GM23338 (cell line): ENCODE measurements around the gene ZFR. TPM values are rescaled to one million over a fixed set of nuclear protein-coding genes. Genes with fewer than 3 reads are reported as not detected.
"Not testable (repeated sequence)": the region's sequence is repeated elsewhere in the genome, so short reads cannot be mapped to it uniquely, and the experiment has no call there.

Experiments
- ATAC-seq: fragments of 200-7000 bp; cut with Tn5 transposase; 3 replicates; pipeline ENCODE4 v1.9.1; 2020
- DNase-seq: peaks from one replicate; pipeline ENCODE4 v3.0.0-alpha.2; 2015; ENCODE audit warnings: low spot score
- H2AFZ ChIP-seq: fragments of 200-600 bp; sonication (generic); 2 replicates; pipeline ENCODE4 v1.8.0; 2016; ENCODE audit warnings: antibody characterized with exemption, mild to moderate bottlenecking, moderate library complexity
- H3F3A ChIP-seq: fragments of 200-600 bp; sonication (generic); replicated peaks from 2 replicates; pipeline ENCODE4 v1.8.0; 2017; ENCODE audit warnings: antibody characterized with exemption, mixed run types, low read depth
- H3K27ac ChIP-seq: fragments of 200-600 bp; sonication (generic); 2 replicates; pipeline ENCODE4 v1.6.1; 2016; ENCODE audit warnings: low read depth
- H3K27me3 ChIP-seq: fragments of 200-600 bp; sonication (generic); 2 replicates; pipeline ENCODE4 v1.8.0; 2016; ENCODE audit warnings: mild to moderate bottlenecking, mixed run types, moderate library complexity; ENCODE audit not compliant: insufficient read depth
- H3K36me3 ChIP-seq: fragments of 200-600 bp; sonication (generic); 2 replicates; pipeline ENCODE4 v1.8.0; 2016; ENCODE audit warnings: mild to moderate bottlenecking; ENCODE audit not compliant: insufficient read depth
- H3K4me1 ChIP-seq: fragments of 200-600 bp; sonication (generic); 2 replicates; pipeline ENCODE4 v1.8.0; 2016; ENCODE audit warnings: mild to moderate bottlenecking, moderate library complexity; ENCODE audit not compliant: insufficient read depth
- H3K4me2 ChIP-seq: fragments of 200-600 bp; sonication (generic); 2 replicates; pipeline ENCODE4 v1.7.1; 2017; ENCODE audit warnings: mixed run types
- H3K4me3 ChIP-seq: fragments of 200-600 bp; sonication (generic); 2 replicates; pipeline ENCODE4 v1.6.1; 2016; ENCODE audit warnings: mixed run types
- H3K79me2 ChIP-seq: fragments of 200-600 bp; sonication (generic); replicated peaks from 2 replicates; pipeline ENCODE4 v1.8.0; 2017; ENCODE audit warnings: mild to moderate bottlenecking; ENCODE audit not compliant: insufficient read depth
- H3K9me2 ChIP-seq: fragments of 200-600 bp; sonication (generic); 2 replicates; pipeline ENCODE4 v1.8.0; 2017; ENCODE audit not compliant: insufficient read depth
- H4K20me1 ChIP-seq: fragments of 200-600 bp; sonication (generic); replicated peaks from 2 replicates; pipeline ENCODE4 v1.8.0; 2017; ENCODE audit warnings: mild to moderate bottlenecking; ENCODE audit not compliant: insufficient read depth
- H3K27ac Mint-ChIP-seq: 2 replicates; pipeline ENCODE4 v1.8.0; 2020; ENCODE audit warnings: inconsistent platforms, mild to moderate bottlenecking, moderate library complexity, mixed read lengths
- H3K27me3 Mint-ChIP-seq: 3 replicates; pipeline ENCODE4 v1.8.0; 2022; ENCODE audit warnings: low read depth, mild to moderate bottlenecking, moderate library complexity, mixed read lengths, inconsistent platforms; ENCODE audit not compliant: insufficient read depth, poor library complexity
- H3K36me3 Mint-ChIP-seq: 3 replicates; pipeline ENCODE4 v1.8.0; 2021; ENCODE audit warnings: low read depth, mild to moderate bottlenecking, inconsistent platforms, moderate library complexity, mixed read lengths
- H3K4me1 Mint-ChIP-seq: 3 replicates; pipeline ENCODE4 v1.8.0; 2020; ENCODE audit warnings: mild to moderate bottlenecking, inconsistent platforms, mixed read lengths
- H3K4me3 Mint-ChIP-seq: 3 replicates; pipeline ENCODE4 v1.8.0; 2021; ENCODE audit warnings: moderate library complexity, mild to moderate bottlenecking, inconsistent platforms, mixed read lengths
- H3K9me3 Mint-ChIP-seq: 3 replicates; pipeline ENCODE4 v1.8.0; 2020; ENCODE audit warnings: moderate library complexity, mild to moderate bottlenecking, inconsistent platforms, mixed read lengths
- CREB1 ChIP-seq: fragments of 250-450 bp; sonication (Bioruptor Pico); IDR thresholded peaks from 2 replicates; pipeline ENCODE4 v1.5.0; 2020; ENCODE audit warnings: low read depth, mild to moderate bottlenecking, moderate library complexity
- CTCF ChIP-seq, 2 experiments: fragments of 200-600 bp in 1 of 2; sonication (generic) in 1 of 2; conservative IDR thresholded peaks; 2 replicates each; pipeline versions ENCODE4 v1.5.1 to v1.6.1; 2016 to 2017; ENCODE audit warnings: antibody characterized with exemption in 2 of 2, low read depth in 2 of 2, mild to moderate bottlenecking in 2 of 2, moderate library complexity in 1 of 2
- ETS1 ChIP-seq: IDR thresholded peaks from 2 replicates; pipeline ENCODE4 v1.6.1; 2016; ENCODE audit warnings: antibody characterized with exemption
- EZH2 ChIP-seq: fragments of 200-600 bp; sonication (generic); IDR thresholded peaks from one replicate; pipeline ENCODE4 v1.8.0; 2017; ENCODE audit warnings: antibody characterized with exemption, mild to moderate bottlenecking, low read depth; ENCODE audit not compliant: unreplicated experiment
- JUNB ChIP-seq: IDR thresholded peaks from one replicate; pipeline ENCODE4 v1.6.1; 2016; ENCODE audit warnings: antibody characterized with exemption; ENCODE audit not compliant: unreplicated experiment
- NANOG ChIP-seq: IDR thresholded peaks from 2 replicates; pipeline ENCODE4 v1.6.1; 2016; ENCODE audit warnings: antibody characterized with exemption, borderline replicate concordance
- POLR2AphosphoS5 ChIP-seq: IDR thresholded peaks from 2 replicates; pipeline ENCODE4 v1.6.1; 2016; ENCODE audit warnings: antibody characterized with exemption, low read depth
- REST ChIP-seq: IDR thresholded peaks from one replicate; pipeline ENCODE4 v1.6.1; 2018; ENCODE audit warnings: antibody characterized with exemption; ENCODE audit not compliant: unreplicated experiment
- polyA plus RNA-seq: library from polyadenylated mRNA; unstranded; fragments of >200 nt; fragmentation: Nextera tagmentation; extraction: Ambion mirVana; gene quantifications from 2 replicates; pipeline ENCODE4 v1.2.1, GENCODE V29; 2016
- total RNA-seq: library from RNA; depleted of rRNA; stranded (reverse); fragments of >200 nt; shearing (Covaris generic); gene quantifications from 2 replicates; pipeline ENCODE4 v1.2.3, GENCODE V29; 2014

ZFR gene
- total and polyA plus RNA-seq, 2 experiments from 2014 or later = 92.4 to 103 TPM

- peaks cover 52% of the 10 kb centered on the region for H4K20me1 ChIP-seq
- H3K27me3 ChIP-seq = no peaks in the 10 kb centered on the region
- H2AFZ ChIP-seq = no peak overlapping the region
- peaks cover 100% of the 10 kb centered on the region for H3K79me2 ChIP-seq
- no peak overlapping the region for H3K4me2 ChIP-seq
- H3F3A ChIP-seq = no peaks in the 10 kb centered on the region
- H3K4me3 ChIP-seq = no peak overlapping the region
- peaks cover 6% of the 10 kb centered on the region for H3K36me3 Mint-ChIP-seq
- DNase-seq (no peak), ATAC-seq (no peak)
- H3K27me3 Mint-ChIP-seq = no peaks in the 10 kb centered on the region
- no peak for TF ChIP-seq EZH2
- H3K27ac ChIP-seq = no peak overlapping the region
- H3K4me3 Mint-ChIP-seq = no peak overlapping the region
- H3K9me3 Mint-ChIP-seq = no peaks in the 10 kb centered on the region
- H3K9me2 ChIP-seq = no peaks in the 10 kb centered on the region
- H3K27ac Mint-ChIP-seq = no peak overlapping the region
- H3K4me1 Mint-ChIP-seq = peaks cover 15% of the 10 kb centered on the region; the same call in 2 of the 3 replicates
- no peaks in the 10 kb centered on the region for H3K36me3 ChIP-seq
- peaks cover 15% of the 10 kb centered on the region for H3K4me1 ChIP-seq
Observed at GRCh38 chr5:32434221-32434620, 10.3 kb downstream of the ZFR start.

GRCh38 chr5:32432633-32433032 is 11.9 kb downstream of the ZFR start:
- Histone ChIP-seq H3K9me2 (no peaks in the 10 kb centered on the region), H2AFZ (no peak overlapping the region), H3K4me3 (no peak overlapping the region), H3K79me2 (peaks cover 100% of the 10 kb centered on the region), H3K4me1 (peaks cover 10% of the 10 kb centered on the region; the same call in 1 of the 2 replicates), H3K4me2 (no peak overlapping the region), H4K20me1 (peaks cover 57% of the 10 kb centered on the region), H3K27me3 (no peaks in the 10 kb centered on the region), H3K36me3 (no peaks in the 10 kb centered on the region), H3F3A (no peaks in the 10 kb centered on the region), H3K27ac (no peak overlapping the region)
- Mint-ChIP-seq H3K27ac (no peak overlapping the region), H3K36me3 (peaks cover 20% of the 10 kb centered on the region), H3K9me3 (peaks cover 4% of the 10 kb centered on the region), H3K4me3 (no peak overlapping the region), H3K27me3 (no peaks in the 10 kb centered on the region), H3K4me1 (peaks cover 7% of the 10 kb centered on the region; the same call in 2 of the 3 replicates)
- DNase-seq (no peak), ATAC-seq (no peak)
- TF ChIP-seq CTCF (conservative IDR thresholded peaks at IDR 0.05; ENCODE audit: low read depth in 2 of 2) (no peak), POLR2AphosphoS5 (no peak), ETS1 (no peak), JUNB (no peak), CREB1 (no peak), EZH2 (no peak), NANOG (no peak), REST (no peak)

GRCh38 chr5:32430825-32431224 is 13.7 kb downstream of the ZFR start:
- peaks cover 37% of the 10 kb centered on the region for H3K36me3 Mint-ChIP-seq
- H3K27me3 Mint-ChIP-seq, H3K27ac ChIP-seq, H2AFZ ChIP-seq, H3F3A ChIP-seq, H3K27ac Mint-ChIP-seq, DNase-seq, H3K4me2 ChIP-seq, H3K4me3 ChIP-seq, H3K4me1 Mint-ChIP-seq, H3K9me2 ChIP-seq, H3K4me3 Mint-ChIP-seq, ATAC-seq, H3K27me3 ChIP-seq, H3K36me3 ChIP-seq: not testable (repeated sequence)
- Histone ChIP-seq H3K79me2 (peaks cover 100% of the 10 kb centered on the region), H4K20me1 (peaks cover 47% of the 10 kb centered on the region), H3K4me1 (peaks cover 10% of the 10 kb centered on the region; the same call in 1 of the 2 replicates)
- H3K9me3 Mint-ChIP-seq = peaks cover 21% of the 10 kb centered on the region
